Breast epithelium (tissue), 4 donors: Measurements from ENCODE around the gene POMP. TPM values are rescaled to one million over a fixed set of nuclear protein-coding genes. Genes with fewer than 3 reads are reported as not detected.

Experiments used
- DNase-seq, 2 donors: peaks; one replicate each; pipeline ENCODE4 v3.0.0-alpha.2; 2019; ENCODE audit warnings: low spot score in 2 of 2
- H3K27ac ChIP-seq, 2 donors: fragments of 200-600 bp; sonication (generic) in 1 of 2; one replicate each; pipeline ENCODE4 v1.5.1; 2016 to 2019; ENCODE audit warnings: mild to moderate bottlenecking in 1 of 2
- H3K27me3 ChIP-seq, 2 donors: fragments of 200-600 bp; sonication (generic) in 1 of 2; one replicate each; pipeline versions ENCODE4 v1.5.1 to v1.6.0; 2017 to 2019; ENCODE audit warnings: control low read depth in 1 of 2, mild to moderate bottlenecking in 1 of 2
- H3K36me3 ChIP-seq: fragments of 200-600 bp; one replicate; pipeline ENCODE4 v1.5.1; 2019
- H3K4me1 ChIP-seq, 2 donors: fragments of 200-600 bp; sonication (generic); one replicate each; pipeline ENCODE4 v1.5.1; 2016 to 2019; ENCODE audit warnings: control low read depth in 1 of 2
- H3K4me3 ChIP-seq, 3 donors: fragments of 200-600 bp; sonication (generic); 1 replicate in 2 of 3; 2 replicates in 1 of 3; pipeline ENCODE4 v1.5.1; 2016 to 2019; ENCODE audit warnings: mild to moderate bottlenecking in 3 of 3, moderate library complexity in 2 of 3
- H3K9me3 ChIP-seq, 2 donors: fragments of 200-600 bp; sonication (generic) in 1 of 2; one replicate each; pipeline ENCODE4 v1.5.1; 2016 to 2019; ENCODE audit warnings: control low read depth in 1 of 2
- POLR2A ChIP-seq: fragments of 450-650 bp; IDR thresholded peaks from one replicate; pipeline ENCODE4 v1.6.1; 2016; ENCODE audit warnings: antibody characterized with exemption, mild to moderate bottlenecking, moderate library complexity
- POLR2AphosphoS5 ChIP-seq, 3 donors: sonication (generic); formaldehyde crosslinking; IDR thresholded peaks; one replicate each; pipeline ENCODE4 v1.6.1; 2017; ENCODE audit warnings: antibody characterized with exemption in 3 of 3
- intact Hi-C: fragments of 100-400 bp; cut with DNase I; formaldehyde crosslinking; loops from one replicate; pipeline ENCODE4 v1.15.1; 2023; ENCODE audit warnings: low total_unique reads
- total RNA-seq, 3 donors: library from RNA; depleted of rRNA; stranded (reverse); fragments of >200 nt; gene quantifications; one replicate each; pipeline ENCODE4 v1.1.0, GENCODE V29; 2016
- TF ChIP-seq, protein P1 (sequence below), 3 donors: fragments of 450-650 bp; IDR thresholded peaks; one replicate each; pipeline ENCODE4 v1.5.1; 2016 to 2017; ENCODE audit warnings: antibody characterized with exemption in 3 of 3, mild to moderate bottlenecking in 3 of 3, moderate library complexity in 3 of 3

The POMP gene
- total RNA-seq, 3 donors from 2014 or later: 47.3 to 72.5 (median 65.5) TPM

DNA sequence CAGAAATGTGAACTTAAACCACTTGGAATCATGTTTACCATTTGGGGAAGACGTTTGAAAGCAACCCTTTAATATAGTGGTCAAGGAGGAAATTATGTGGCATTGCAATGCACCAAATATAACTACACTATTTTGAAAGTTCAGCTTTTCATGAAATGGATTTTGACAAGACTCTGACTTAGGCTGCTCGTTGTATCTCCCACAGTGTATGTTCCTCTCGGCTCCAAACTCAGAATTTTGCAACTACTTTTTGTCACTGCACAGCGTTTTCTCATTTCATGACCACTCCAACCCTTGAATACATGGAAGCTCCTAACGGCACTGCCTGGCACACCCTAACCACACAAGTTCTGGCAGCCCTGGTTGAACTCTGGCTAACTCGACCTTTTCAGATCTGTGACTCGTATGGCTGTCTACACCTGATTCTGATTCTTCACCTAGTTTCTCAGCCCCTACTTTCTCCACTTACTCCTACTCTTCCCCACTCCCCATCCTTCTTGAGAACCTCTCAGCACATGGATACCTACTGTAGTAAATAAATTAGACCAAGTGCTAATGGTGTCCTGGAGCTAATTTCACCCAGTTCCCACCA lies 7.0 kb upstream of the POMP start:
- DNase-seq: no peak
- Histone ChIP-seq H3K9me3 (no peaks in the 10 kb centered on the region), H3K27me3 (no peaks in the 10 kb centered on the region), H3K27ac (no peak overlapping the region), H3K36me3 (no peaks in the 10 kb centered on the region), H3K4me1 (no peaks in the 10 kb centered on the region), H3K4me3 (no peak overlapping the region)
- intact Hi-C loops: no loop called here
- TF ChIP-seq POLR2A: no peak
- TF ChIP-seq, protein P1, sequence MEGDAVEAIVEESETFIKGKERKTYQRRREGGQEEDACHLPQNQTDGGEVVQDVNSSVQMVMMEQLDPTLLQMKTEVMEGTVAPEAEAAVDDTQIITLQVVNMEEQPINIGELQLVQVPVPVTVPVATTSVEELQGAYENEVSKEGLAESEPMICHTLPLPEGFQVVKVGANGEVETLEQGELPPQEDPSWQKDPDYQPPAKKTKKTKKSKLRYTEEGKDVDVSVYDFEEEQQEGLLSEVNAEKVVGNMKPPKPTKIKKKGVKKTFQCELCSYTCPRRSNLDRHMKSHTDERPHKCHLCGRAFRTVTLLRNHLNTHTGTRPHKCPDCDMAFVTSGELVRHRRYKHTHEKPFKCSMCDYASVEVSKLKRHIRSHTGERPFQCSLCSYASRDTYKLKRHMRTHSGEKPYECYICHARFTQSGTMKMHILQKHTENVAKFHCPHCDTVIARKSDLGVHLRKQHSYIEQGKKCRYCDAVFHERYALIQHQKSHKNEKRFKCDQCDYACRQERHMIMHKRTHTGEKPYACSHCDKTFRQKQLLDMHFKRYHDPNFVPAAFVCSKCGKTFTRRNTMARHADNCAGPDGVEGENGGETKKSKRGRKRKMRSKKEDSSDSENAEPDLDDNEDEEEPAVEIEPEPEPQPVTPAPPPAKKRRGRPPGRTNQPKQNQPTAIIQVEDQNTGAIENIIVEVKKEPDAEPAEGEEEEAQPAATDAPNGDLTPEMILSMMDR (IDR thresholded peaks at IDR 0.05): no peak
- TF ChIP-seq POLR2AphosphoS5 (IDR thresholded peaks at IDR 0.05): no peak

DNA sequence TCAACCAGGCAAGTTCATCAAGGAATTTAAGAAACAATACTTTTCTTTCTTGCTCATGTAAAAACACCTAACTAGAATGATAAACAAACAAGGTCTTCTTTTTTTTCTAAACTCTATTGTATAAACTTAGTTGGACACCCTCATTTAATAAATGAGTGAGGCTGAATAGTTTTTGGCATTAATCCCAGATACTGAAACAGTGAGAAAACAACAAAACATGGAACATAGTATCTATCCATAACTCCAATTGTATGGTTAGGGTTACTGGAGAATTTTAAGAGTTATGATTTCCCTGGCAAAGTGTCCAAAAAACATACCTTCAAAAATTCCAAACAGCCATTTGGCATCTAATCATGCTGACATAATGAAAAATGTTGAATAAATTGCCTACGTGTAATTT lies 5.8 kb upstream of the POMP start:
- H3K4me3 ChIP-seq: no peak overlapping the region
- no peaks in the 10 kb centered on the region for H3K27me3 ChIP-seq
- DNase-seq: no peak
- intact Hi-C loops: no loop called here
- H3K27ac ChIP-seq: no peak overlapping the region
- H3K4me1 ChIP-seq: no peaks in the 10 kb centered on the region
- no peak for TF ChIP-seq POLR2AphosphoS5 (IDR thresholded peaks at IDR 0.05)
- TF ChIP-seq POLR2A: no peak
- TF ChIP-seq, protein P1 (IDR thresholded peaks at IDR 0.05): no peak
- H3K36me3 ChIP-seq: no peaks in the 10 kb centered on the region
- H3K9me3 ChIP-seq: no peaks in the 10 kb centered on the region

DNA sequence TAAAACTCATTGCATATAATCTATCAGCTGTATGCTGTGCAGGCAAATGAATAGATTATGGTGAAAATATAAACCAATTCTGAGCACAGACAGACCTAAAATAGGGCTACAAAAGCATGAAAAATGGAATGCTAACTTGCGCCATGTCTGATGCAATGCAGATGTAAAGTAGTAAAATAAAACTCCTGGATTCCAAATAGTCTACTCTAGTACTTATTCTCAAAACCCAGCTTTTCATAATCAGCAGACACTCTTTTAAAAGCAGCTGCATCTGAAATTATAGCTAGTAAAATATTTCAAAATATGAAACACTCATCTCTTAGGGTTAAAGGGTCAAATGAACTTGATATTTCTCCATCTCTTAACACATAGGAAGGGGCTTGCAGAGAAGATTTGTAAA lies 4.7 kb upstream of the POMP start:
- TF ChIP-seq POLR2A (no peak), POLR2AphosphoS5 (IDR thresholded peaks at IDR 0.05) (no peak)
- TF ChIP-seq, protein P1 (IDR thresholded peaks at IDR 0.05): no peak
- Histone ChIP-seq H3K4me3 (no peak overlapping the region), H3K27me3 (no peaks in the 10 kb centered on the region), H3K36me3 (no peaks in the 10 kb centered on the region), H3K9me3 (no peaks in the 10 kb centered on the region), H3K27ac (no peak overlapping the region), H3K4me1 (no peaks in the 10 kb centered on the region)
- intact Hi-C loops: no loop called here
- no peak for DNase-seq

DNA sequence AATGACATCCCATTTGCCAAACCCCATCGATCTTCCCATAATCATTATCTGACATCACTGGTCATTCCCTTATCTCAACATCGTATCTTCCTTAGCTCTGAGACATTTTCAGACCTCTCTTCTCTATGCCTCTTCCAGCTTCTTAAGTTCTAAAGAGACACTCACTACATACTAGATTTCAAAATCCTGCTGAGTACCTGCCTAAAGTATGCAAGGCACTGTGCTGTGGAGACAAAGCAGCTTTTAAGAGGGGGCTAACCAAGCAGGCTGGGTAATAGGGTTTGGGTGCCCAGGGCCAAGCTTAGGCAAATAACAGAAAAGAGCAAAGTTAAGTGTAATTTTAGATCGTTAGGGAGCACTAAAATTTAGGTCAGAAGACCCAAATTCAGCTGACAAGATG lies 3.4 kb upstream of the POMP start:
- H3K4me3 ChIP-seq: no peak overlapping the region
- no peaks in the 10 kb centered on the region for H3K27me3 ChIP-seq
- intact Hi-C loops: loop anchor here (5.0 kb wide), 1 partner anchor 478 kb away; no protein-coding TSS in a partner anchor
- no peaks in the 10 kb centered on the region for H3K36me3 ChIP-seq
- no peaks in the 10 kb centered on the region for H3K9me3 ChIP-seq
- no peak overlapping the region for H3K27ac ChIP-seq
- H3K4me1 ChIP-seq: peaks cover 0 to 10% of the 10 kb centered on the region in 2 donors
- TF ChIP-seq, protein P1 (IDR thresholded peaks at IDR 0.05): no peak
- TF ChIP-seq POLR2AphosphoS5 (IDR thresholded peaks at IDR 0.05) (no peak), POLR2A (no peak)
- no peak for DNase-seq

DNA sequence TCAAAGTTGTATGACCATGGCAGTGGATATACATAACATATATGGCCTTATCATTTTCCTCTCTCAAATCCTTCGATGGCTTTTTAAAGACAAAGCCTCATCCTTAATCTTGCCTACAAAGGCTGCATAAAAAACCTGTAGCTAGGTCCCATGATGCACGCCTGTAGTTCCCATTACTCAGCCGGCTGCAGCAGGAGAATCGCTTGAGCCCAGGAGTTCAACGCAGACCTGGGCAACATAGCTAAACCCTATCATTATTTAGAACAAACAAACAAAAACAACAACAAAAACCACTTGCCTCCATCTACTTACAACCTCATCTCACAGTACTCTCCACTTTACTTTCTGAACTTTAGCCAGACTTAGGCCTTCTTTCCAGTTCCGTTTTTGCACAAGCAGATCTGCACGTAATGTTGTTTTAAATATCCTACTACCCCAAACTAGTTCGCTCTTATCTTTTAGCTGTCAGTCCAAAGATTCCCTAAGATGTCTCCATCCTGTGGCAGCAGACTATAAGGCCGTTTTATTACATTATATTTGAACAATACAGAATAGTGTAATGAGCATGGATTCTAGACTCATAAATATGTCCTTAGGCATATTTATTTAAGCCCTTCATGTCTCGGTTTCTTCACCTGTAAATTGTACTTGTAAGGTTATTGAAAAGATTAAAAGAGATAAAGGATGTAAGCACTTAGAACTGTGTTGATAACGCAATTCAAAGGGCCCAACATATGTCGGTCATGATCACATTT lies 969 bp upstream of the POMP start:
- TF ChIP-seq POLR2A (no peak), POLR2AphosphoS5 (IDR thresholded peaks at IDR 0.05) (no peak)
- TF ChIP-seq, protein P1 (IDR thresholded peaks at IDR 0.05): no peak
- peaks cover 0 to 12% of the 10 kb centered on the region in 2 donors for H3K4me1 ChIP-seq
- no peaks in the 10 kb centered on the region for H3K36me3 ChIP-seq
- peak overlapping the region; percentile 90 to 98 for H3K27ac ChIP-seq
- DNase-seq: no peak
- peak overlapping the region; percentile 66 to 98 (median 92) for H3K4me3 ChIP-seq
- no peaks in the 10 kb centered on the region for H3K9me3 ChIP-seq
- no peaks in the 10 kb centered on the region for H3K27me3 ChIP-seq
- intact Hi-C loops: loop anchor here (5.0 kb wide), 1 partner anchor 481 kb away; no protein-coding TSS in a partner anchor
